HG03196 (cell line): ENCODE measurements around the gene BTBD3.

ENCODE experiments used
- ATAC-seq: cut with Tn5 transposase; IDR thresholded peaks from one replicate; pipeline ENCODE4 v1.9.1; 2021; ENCODE audit not compliant: unreplicated experiment

Gene BTBD3

DNA sequence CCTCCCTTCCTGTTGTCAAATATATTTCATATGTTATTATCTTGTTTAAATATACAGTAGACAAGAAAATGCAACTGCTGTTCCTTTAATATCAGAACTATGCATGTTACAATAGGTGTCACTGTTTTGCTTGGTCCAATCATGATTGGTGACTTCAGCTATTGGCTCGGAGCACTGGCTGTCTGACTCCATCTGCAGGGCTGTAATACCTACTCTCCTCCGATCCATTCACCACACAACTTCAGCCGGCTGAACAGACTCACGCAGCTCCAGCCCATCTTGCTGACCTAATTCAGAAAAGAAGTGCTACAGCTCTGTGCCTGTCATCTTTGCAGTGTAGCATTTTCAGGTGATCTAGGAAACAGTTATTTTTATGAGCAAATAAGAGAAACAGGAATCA, at the start of gene BTBD3:
BTBD3 (plus strand) TSS at position 231 of the 400 bp plus-strand sequence. CDS start 383 bp downstream, outside the sequence.
- ATAC-seq, result peak; percentile 94

DNA sequence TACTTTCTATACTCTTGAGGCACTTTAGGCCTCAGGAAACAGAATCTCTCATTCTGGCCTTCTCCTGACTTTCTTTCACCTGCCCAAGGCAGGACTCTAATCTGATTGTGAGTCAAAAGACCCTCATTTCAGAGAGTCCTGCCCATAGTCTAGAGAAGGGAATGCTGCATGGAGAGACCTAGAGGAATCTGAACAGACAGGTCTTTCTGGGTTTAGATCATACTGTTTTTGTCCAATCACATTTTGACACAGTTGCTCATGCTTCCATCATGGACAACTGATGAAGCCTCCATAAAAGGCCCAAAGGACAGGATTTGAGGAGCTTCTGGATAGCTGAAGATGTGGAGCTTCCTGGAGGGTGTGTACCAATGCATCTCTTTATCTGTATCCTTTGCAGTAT, 48.1 kb upstream of the BTBD3 start:
- ATAC-seq, result no peak

DNA sequence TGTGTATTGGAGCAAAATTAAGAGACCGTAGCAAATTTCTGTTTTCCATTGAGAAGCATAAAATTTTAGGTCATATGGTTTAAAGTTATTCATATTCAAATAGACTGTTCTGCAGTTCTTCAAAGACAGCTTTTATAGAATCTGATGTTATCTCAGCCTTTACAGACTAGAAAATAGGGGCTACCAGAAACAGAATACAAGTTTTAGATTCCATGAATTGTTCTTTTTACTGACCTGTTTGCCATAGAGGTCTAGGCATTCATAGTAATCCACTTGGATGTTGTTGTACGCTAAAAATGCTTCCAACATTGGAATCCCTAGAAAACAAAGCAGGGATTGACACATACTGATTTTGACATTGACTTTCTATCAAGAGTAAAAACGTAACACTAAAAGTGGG, 47.3 kb upstream of the BTBD3 start:
- ATAC-seq, result no peak

DNA sequence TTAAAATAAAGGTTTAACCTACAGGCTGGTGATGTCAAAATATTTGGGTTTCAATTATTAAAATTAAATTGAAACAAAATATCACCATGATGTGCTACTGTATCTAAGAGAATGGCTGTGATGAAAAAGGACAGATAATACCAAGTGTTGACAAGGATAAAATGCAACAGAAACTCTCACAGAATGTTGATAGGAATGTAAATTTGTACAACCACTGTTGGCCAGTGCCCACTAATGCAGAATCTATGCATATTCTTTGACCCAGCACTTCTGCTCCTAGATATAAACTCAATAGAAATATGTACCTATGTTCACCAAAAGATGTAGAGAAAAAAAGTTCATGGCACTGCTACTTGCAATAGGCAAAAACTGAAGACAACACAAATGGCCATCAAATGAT, 41.1 kb upstream of the BTBD3 start:
- no peak for ATAC-seq

DNA sequence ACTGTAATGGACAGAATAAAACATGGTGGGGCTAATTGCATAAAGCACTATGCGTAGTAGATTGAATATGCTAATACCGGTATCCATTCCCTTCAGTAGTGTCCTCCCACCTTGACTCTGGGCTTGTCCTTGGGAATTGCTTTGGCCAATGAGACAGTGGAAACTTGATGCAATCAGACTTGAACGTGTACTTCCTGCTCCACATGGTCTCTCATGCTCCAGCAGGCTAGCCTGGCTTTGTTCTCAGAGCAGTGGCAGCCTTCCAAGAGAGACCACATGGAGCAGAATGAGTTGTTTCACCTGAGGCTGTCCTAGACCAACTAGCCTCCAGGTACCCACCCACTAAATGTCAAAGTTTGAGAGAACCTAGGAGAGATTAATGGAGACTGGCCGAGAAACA, 37.0 kb upstream of the BTBD3 start:
- no peak for ATAC-seq

DNA sequence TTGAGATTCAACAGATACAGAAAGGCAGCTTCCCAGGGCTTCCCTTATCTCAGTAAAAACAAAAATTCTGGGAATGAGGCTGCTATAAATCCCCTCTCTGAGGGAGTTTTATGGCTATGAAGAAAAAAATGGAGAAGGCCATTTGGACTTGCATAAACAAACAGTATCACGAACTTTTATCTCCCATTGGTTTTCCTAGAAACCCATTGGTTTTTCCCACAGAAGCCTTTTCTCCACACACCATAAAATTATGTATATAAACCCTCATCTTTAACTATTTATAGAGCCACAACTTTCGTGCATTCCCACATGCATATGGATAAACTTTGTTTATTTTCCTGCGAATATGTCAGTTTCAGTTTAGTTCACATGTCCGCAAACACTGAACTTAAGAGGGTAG, 36.2 kb upstream of the BTBD3 start:
- ATAC-seq, result no peak

DNA sequence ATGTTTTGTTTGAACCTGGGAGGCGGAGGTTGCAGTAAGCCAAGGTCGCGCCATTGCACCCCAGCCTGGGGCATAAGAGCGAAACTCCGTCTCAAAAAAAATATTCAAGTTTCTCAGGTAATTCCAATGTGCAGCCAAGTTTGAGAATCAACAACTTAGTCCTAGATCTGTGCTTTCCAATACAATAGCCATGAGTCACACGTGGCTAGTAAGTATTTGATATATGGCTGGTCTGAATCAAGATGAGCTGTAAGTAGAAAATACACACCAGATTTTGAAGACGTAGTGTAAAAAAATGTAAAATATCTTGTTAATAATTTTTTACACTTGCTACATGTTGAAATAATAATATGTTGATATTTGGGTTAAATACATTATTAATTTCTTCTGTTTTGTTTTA, 35.0 kb upstream of the BTBD3 start:
- no peak for ATAC-seq

DNA sequence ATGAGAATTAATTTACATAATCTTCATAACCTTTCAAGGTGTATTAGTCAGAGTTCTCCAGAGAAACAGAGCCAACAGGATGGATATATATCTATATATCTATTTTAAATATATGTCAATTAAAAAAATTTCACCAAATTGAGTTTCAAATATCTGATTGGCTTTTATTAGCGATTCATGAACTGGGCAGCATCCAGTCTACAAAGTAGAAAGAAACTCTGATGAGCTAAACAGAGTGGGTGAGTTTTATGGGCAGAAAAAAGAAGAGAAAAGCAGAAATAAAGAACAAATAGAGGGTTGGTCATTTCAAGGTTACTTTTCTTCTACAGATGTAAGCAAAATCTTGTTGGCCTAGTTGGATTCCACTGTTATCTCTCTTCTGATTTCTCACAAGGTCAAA, 29.0 kb upstream of the BTBD3 start:
- no peak for ATAC-seq

DNA sequence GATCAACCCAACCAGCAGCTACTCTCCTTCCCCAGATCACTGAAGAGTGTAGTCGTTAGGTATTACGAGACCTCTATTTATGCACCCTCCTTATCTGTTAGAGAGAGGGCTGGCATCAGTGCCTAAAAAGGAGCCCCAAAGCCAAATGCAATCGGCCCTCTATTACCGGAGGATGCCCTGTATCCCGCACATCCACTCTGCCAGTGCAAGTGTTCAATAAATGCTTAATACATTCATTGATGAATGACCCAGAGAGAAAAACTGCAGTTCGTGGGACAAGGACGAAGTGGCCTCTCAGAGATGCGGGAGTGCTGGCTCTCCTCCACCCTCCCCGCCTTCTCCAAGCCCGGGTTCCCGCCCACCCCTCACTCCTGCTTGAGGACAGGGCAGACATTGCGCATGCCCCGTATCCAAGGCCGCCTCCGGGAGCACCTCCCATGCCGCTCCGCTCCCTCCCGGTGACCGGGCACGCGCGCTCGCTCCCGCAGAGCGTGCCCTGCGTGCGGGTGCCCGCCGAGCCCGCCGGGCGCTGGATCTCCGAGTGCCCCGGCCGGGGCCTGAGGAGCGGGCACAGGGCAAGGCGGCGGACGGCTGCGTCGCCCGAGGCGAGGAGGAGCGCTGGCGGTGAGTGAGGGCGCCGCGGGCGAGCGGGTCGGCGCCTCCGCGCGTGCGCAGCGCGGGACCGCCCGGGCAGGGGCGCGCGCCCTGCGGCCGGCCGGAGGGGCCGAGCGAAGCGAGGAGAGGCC, 27.2 kb upstream of the BTBD3 start:
- peak; percentile 70 for ATAC-seq

DNA sequence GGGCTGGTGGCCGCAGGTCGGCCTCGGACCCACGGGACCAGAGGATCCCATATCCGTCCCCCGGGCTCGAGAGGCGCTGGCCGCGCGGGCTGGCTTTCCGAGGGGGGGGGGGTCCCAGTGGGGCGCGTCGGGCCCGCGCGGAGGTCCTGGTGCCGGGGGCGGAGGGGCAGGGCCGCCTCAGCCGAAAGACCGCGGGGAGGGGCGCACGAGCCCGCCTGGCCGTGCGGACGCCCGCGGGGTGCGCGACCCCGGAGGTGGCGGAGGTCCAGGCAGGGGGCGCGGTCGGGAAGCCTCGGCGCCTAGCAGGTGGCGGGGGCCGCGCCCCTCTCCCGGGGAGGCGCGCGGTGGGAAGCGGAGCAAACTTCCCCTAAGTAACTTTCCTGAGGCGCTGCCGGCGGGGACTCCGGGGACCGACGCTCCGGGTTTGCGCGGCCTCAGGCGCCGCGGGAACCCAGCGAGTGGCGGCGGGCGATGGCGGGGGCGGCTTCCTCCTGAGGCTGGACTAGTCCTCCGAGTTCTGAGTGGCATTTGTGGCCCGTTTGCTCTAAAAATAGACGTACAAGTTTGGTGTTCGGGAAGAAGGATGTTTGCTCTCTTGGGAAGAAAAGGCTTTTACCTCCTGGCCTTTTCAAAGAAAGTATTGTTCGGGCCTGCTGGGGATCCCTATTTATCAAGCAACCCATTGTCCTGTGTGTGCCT, 26.5 kb upstream of the BTBD3 start:
- peak; percentile 26 for ATAC-seq

DNA sequence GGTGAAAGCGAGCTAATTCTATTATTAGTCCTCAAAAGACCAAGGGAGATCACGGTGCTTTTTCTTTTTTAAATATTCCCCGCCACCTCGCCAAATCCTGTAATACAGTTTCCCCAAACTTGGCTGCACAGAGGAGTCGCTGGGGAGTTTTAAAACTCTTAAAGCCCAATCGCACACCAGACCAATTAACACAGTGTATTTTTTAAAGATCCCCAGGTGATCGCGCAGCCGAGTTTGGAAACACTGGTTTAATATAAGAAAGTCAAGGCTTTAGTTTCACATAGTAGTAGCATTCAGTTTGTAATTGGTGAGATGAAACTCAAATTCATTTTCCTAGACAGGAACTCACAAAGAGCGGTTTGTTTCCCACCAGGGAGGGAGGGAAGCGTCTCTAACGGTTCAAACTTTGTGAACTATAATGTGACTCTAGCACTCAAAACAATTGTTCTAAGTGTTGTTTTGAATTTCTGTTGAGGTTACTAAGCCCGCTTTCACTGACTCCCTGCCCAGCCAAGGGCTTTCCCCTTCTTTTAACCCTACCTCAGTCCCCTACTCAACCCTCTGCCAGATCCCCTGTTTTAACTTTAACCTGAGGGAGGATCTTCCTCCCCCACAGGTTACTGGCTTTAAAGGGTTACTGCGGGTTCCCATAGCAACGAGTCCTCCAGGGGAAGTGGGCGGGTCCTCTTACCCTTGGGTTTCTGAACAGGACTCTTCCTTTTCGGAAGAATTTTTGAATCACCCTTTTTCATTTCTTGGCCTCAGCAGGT, 25.7 kb upstream of the BTBD3 start:
- ATAC-seq, result peak; percentile 59

DNA sequence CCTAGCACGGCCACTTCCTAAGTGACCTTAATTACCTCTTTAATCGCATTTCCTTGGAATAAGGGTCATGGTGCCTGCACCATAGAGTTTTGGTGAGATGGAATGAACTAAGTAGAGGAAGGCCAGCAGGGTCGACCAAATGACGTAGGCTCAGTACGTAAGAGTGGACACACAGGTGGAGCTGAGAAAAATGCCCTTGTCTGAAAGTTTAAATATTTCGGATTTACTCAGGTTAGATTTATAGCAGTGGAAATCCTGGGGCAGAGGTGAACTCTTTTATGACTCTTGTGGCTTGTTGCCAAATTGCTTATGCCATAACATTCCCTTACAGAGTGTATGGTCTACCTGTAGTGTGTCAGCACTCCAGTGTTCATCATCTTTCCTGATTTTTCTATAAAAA, 23.6 kb upstream of the BTBD3 start:
- ATAC-seq, result no peak

DNA sequence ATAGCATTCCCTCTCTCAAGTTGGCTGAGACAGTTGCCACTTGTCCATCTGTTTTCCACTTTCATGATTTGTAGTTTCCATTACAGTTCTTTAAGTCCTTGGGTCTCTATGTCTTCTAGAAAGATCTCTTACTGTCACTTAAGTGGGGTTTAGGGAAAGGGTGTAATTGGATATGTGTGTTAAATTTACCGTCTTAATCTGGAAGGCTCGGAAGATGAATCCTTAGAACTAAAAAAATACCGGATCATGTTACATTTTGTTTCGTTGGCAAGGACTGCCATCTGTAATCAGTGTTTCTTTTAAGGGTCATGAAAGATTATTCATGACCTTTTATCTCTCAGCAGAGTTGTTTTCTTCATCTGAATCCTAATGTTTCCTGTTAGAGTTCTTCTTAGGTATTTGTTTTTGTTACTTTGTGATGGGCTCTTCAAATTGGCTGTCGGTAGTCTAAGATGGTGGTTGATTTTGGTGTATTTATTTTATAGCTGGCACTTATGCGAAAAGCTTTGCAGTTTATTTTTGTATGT, 21.8 kb upstream of the BTBD3 start:
- no peak for ATAC-seq

DNA sequence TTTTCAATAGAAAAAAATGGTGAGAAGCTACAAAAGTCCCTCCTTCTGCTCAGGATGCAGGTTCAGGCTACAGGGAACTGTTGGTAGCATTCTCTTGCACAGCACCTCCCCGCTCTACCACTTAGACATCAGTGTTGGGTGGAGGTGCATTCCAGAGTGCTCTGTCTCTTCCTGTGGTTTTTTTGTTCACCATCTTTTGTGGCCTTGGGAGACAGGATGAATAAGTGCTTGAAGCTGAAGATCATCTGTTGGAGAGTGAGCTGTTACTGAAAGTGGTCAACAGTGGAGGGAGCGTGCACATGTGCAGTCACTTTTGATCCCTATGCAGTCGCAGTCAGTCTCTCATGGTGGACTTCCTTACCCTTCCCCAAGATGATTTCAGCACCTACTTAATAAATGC, 16.6 kb upstream of the BTBD3 start:
- no peak for ATAC-seq

DNA sequence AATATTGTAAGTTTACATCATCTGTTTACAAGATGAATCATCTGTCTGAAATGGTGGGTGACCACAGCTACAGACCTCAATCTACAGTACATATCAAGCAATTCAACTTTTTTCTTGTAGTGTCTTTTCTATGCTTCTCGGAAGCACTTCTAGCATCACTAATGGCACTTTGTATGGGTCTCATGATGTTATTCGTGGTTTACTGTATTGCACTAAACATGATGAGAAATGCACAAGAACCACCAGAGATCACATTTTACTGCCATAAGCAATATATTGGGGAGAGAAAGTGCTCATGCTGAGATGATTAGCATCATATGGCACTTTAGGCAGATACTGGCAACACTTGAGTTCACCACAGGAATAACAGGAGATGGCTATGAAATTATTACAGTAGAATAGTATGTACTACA, 15.4 kb upstream of the BTBD3 start:
- no peak for ATAC-seq

DNA sequence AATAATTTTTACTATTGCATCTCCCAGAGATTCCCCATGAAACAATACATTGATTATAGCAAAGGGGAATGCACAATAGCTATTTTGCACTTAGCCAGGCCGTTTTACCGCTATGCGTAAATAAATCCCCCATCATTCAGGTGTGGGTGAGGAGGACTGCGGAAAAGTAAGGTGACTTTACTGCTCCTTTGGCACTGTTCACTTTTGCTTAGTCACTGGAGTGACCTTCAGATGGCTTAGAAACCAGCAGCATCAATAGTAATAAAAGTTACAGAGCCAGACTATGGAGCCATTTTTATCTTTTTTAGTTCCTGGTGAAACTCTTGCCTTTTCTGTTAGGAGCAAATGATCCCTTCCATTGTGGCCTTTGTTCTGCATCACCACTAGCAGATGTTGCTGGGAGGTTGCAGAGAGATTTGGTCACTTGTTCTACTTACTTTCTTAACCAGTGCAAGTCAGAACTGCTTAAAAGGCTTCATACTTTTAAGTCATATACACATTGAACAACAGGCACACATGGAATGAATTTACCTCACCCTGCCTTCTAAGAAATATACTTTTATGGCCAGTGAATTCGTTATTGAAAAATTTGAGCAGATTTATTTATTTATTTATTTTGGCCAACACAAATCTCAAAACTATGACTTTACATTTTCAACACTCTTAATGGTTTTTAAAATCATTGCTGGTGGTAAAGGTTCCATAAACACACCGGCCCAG, 12.1 kb upstream of the BTBD3 start:
- no peak for ATAC-seq

DNA sequence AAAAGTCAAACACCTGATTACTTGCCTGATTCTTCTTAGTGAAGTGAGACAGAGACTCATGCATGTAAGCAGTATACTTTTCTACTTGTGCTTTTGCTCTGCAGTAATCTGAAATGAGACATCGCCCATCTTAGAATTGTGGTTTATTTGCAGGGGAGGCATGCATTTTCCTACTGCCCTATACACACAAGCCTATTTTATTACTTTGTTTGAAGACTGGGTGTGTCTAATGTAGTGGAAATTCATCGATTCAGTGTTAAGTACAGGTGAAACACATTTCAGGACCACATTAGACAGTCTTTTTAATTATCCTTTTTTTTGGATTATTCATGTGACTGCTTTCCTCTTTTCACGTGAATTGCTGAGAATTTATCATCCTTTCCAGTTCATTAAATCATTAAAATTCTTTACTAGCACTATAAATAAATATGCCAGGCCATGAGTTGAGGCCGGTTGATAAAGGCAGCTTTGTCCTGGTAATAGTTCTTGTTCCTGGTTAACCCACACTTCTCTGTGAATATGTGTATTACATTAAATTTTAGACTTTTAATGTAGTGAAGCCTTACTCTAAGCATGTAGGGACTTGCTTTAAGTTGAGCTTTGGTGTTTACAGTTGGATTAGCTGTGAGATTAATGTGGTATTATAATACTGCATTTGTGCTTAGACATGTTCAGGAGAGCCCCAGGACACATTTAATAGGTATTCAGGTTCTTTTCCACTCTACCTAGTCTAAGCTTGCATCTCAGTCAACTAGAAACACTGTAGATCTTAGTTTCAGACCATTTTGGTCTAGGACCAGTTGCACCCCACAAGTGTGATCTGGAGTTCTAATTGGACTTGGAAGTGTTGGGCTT, 10.8 kb upstream of the BTBD3 start:
- ATAC-seq, result no peak

DNA sequence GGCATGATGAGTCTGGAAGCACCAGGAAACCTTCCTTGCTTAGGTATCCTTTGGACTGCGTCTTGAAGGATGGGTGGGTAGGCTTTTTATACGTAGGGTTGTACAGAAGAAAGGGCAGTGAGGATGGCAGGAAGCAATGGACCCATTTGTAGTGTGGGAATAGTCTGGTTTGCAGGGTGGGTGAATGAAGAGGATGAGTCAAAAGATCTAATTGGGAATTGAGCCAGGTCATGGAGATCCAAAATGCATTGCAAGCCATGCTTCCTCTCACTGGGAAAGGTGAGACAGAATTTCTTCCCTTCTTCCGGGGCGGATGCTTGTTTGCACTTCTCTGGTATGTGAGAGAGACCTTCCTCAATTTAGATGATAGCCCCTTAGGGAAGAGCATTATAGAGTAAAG, 10.1 kb upstream of the BTBD3 start:
- no peak for ATAC-seq

DNA sequence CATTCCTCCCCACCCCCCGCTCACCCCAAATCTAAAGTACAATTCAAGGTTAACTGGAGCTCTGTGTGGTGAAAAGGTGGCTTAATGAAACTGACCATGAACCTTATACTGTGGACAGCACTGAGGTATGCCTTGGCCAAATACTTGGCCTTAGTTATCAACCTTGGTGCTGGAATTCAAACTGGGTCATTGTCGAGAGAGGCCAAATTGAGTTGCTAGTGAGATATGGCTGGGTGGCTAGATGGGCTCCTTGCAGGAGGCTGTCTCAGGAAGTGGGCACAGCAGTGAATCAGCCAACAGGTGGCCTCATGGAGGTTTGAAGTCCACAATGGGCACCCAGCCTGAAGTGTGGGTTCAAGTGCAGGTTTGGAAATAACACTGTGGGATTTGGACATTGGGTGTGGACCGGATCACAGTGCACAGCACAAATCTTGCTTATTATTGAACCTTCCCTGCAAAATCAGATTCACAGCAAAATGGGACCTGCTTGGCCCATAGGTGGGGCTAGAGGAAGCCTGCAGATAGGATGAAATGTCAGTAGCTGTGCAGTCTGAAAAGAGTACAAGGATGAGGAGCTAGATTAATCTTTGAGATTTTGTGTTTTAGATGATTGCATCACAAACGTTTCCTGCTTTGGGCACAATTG, 5.6 kb upstream of the BTBD3 start:
- no peak for ATAC-seq
